Stimulated activated CD4-positive, alpha-beta T cell treated with anti-CD3 and anti-CD28 coated beads, Interleukin-4, amount 100 ng/mL, for 48 hours (primary cell): Measurements from ENCODE around the gene TMEM17.

Source experiments
- DNase-seq, 2 donors: peaks; one replicate each; pipeline ENCODE4 v3.0.0-alpha.2; 2020; ENCODE audit warnings: low read depth in 2 of 2

TMEM17 gene

GRCh38 chr2:62472312-62472711 lies 33.7 kb downstream of the TMEM17 start:
- no peak for DNase-seq

DNA sequence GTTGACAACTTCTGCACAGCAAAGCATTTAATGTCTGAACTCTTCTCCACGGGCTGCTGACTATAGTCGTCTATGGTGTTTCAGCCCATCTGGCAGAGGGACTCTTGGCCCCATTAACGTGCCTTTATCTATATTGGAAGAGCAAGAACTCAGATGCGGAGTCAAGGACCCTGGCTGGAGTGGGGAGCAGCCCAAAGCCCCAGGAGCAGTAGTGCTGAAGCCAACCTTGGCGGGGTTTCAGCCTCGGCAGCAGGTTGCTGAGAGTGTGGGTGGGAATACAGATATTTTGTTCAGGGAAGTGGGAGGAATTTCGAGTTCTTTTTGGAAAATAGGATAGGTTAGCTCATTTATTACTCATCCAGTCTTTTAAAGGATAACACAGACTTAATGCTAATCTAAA lies 34.2 kb downstream of the TMEM17 start:
- DNase-seq: no peak

GRCh38 chr2:62471404-62471803 lies 34.6 kb downstream of the TMEM17 start:
- DNase-seq: no peak

DNA sequence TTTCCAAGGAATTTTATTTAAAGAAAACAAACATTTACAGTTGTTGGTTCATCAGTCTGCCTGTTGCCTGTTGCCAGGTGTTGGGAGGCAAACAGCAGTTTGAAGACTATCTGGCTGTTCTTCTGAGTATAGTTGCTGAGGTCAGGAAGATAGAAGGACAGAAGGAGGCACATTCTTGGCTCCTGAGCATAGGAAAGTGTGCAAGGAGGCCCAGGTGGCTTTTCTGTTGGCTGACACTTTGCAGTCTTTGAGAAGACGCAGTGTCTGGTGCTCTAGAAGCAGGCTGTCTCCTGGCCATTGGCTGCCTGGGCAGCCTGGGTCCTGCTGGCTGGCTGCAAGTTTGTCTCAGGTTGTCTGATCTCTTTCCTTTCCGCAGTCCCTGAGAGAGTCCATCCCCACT lies 36.4 kb downstream of the TMEM17 start:
- no peak for DNase-seq

GRCh38 chr2:62469114-62469513 lies 36.9 kb downstream of the TMEM17 start:
- DNase-seq: no peak

GRCh38 chr2:62467475-62468321 lies 38.3 kb downstream of the TMEM17 start:
- DNase-seq: no peak

DNA sequence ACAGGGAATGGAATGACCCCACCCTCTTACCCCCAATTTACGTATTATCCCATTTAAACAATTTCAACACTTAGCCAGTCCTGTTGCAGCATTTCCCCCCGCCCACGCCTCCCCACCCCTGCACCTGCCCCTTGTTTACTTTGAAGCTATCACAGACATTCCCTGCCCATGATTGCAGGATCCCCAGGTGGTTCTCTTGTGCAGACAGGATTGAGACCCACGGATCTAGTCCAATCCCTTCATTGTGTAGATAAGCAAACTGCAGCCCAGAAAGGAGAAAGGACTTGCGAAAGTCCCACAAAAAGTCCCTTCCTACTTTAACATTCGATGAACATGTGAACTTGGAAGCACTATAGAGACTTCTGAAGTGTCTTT lies 38.9 kb downstream of the TMEM17 start:
- DNase-seq: no peak

- DNase-seq: no peak
These were observed 39.5 kb downstream of the TMEM17 start for GRCh38 chr2:62466503-62466854.

DNA sequence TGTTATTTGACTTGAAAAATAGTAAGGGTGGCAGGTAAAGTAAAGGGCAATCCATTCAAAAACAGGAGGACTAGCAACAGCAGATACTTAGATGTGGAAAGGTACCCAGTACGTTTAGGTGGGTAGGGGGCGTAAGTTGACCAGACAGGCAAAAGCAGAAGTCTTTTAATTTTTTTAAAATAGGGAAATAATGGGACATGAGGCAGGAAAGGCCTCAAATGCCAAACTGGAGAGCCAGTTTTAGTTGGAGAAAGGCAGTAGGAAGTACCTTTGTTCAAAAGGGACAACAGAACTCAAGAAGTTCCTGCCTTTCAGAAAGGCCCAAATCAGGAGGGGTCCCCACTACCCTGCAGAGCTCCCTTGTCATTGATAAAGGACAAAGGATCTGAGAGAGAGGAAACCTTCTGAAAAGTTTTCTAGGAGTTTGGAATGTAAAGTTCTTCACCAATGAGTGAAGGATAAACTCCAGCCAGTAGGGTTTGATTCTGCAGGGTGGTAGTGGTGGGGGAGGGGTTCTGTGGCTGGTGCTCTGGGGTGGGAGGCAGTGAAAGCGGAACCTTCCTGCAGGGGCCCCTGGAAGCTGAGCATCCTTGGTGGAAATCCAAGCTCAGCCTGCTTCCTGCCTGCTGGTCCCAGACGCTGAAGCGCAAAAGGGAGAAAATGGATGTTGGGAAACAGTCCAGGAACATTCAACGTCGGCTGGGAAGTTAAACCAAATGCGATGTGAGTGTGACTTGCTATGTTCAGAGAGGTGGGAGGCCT lies 40.1 kb downstream of the TMEM17 start:
- DNase-seq: no peak

DNA sequence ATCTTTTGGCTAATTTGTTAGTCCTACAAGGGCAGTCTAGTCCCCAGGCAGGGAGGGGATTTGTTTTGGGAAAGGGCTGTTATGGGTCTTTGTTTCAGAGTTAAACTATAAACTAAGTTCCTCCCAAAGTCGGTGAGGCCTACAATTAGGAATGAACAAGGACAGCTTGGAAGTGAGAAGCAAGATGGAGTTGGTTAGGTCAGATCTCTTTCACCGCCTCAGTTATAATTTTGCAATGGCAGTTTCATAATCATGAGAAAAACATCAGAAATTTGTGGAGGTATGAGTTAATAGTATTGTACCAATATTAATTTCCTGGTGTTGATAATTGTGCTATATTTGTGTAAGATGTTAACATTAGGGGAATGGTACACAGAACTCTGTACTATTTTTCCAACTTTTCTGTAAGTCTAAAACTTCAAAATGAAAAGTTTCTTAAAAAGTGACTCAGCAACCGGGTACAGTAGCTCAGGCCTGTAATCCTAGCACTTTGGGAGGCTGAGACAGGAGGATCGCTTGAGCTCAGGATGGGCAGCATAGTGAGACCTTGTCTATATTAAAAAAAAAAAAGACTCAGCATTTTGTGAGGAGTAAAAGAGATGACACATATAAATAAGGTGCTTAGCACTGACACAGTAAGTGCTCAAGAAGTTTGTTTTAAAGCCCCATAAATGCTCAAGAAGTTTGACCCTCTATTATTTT lies 40.8 kb downstream of the TMEM17 start:
- DNase-seq: no peak

DNA sequence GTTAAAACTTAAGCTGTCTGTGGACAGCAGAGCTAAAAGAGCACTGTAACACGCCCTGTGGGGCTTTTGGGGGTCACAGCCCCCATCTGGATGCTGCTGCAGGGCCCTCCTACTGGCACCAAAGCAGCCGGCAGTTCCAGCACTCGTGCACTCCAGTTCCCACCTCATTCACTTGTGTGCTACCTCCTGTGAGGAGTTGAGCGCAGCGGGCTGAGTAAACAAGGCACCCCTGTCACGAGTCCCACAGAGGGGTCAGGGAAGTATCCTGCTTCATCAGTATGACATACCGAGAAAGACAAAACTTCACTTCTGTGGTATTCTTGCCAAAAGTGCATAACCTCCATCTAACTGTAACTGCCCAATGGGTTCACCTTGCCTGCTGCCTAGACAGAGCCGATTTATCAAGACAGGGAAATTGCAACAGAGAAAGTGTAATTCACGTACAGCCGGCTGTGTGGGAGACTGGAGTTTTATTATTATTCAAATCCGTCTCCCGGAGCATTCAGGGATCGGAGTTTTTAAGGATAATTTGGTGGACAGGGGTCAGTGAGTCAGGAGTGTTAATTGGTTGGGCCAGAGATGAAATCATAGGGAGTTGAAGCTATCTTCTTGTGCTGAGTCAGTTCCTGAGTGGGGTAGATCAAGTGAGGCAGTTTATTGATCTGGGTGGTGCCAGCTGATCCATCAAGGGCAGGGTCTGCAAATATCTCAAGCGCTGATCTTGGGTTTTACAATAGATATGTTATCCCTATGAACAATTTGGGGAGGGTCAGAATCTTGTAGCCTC lies 41.6 kb downstream of the TMEM17 start:
- DNase-seq: no peak

DNA sequence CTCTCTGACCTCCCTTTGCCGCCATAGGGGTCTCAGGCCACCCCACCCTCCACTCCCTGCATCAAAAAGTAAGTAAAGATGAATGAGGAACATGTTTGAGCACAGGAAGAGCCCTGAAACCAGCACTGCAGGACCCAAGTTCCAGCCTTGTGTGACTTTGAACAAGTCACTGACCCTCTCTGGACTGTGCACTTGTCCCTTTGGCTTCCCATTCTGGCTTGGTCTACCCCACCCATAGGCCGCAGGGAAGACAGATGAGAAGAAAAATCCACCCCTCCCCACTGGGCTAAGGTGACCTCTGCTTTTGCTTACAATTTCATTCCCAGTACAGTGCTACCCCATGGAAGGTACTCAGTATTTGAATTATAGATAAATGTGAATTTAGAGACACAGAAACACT lies 43.8 kb downstream of the TMEM17 start:
- DNase-seq: no peak

DNA sequence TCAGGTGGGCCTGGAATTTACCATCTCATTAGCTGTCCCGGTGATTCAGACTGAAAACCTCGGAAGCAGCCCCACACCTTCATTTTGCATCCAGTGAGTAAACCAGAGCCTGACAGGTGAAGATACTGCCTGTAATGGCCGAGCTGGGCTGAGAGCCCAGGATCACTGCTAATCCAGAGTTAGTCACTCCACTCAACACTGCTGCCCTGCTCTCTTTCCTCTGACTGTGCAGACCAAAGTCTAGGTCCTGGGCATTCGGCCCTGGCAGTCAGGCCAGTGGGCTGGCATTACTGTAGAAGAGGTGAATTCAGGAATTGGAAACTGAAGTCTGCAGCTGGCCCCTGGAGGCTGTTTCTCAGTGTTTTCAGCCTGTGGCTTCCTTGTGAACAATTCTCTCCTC lies 44.3 kb downstream of the TMEM17 start:
- no peak for DNase-seq

DNA sequence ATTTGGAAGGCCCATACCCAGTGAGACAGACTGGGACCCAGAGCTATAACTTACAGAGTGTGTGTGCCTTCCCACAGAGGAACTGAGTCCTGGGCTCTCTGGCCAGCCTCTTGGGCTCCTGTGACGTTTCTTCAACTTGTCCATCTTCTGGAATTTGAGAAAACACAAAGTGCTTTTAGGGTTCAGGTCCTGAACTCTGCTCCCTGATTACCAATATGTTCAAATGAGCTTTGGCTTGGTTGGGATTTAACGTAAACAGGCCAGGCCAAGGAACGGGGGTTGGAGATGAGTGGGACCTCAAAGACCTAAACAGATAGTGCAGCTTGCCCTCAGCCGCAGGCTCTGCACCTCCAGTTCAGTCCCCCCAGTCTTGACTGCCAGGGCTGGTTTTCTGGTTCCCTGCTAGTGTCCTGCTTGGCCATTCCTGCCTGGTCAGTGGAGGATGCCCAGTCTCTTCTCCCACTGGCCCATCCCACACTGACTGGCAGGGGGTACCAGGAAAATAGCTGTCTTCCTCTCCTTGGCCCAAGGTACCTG lies 44.9 kb downstream of the TMEM17 start:
- no peak for DNase-seq

GRCh38 chr2:62460175-62460574 lies 45.8 kb downstream of the TMEM17 start:
- no peak for DNase-seq

- DNase-seq: no peak
These were observed 46.3 kb downstream of the TMEM17 start for GRCh38 chr2:62459672-62460071.

DNA sequence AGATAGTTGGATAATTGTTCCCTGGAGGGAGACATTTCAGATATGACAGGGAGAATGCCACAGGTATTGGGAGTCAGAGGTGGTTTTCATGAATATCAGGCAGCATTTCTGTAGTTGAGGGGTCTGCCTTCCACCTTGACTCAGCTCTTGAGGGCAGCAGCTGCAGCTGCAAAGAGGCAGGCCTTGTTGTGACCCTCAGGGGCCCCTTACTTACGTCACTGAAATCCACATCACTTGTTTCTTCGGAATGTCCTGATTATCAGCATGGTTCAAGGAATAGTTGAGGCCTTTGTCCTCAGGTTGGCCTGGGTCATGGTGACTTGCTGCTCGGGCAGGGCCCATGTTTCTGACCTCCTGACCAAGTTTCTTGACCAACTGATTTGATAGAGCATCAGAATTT lies 46.9 kb downstream of the TMEM17 start:
- no peak for DNase-seq

- no peak for DNase-seq
These were observed 47.3 kb downstream of the TMEM17 start for GRCh38 chr2:62458671-62459081.

DNA sequence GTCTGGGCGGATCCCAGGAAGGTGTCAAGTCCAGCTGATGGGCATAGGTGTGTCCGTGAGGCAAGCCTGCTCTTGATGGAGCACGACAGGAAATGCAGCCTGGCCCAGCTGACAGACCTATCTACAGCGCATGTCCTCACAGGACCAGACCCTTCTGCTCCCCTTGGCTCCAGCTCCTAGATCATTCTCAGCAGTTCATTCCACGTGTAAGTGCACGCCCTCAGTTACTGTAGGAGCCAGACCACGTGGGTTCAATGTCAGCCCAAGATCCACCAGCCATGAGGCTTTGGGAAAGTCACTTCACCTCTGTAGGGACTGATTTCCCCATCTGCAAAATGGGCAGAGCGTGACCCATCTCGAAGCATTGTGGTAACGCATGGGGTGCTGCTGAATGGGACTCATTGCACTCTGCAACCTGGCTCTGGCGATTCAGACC lies 47.8 kb downstream of the TMEM17 start:
- DNase-seq: no peak

- no peak for DNase-seq
These were observed 48.4 kb downstream of the TMEM17 start for GRCh38 chr2:62457556-62457955.

- DNase-seq: peak; percentile 57 to 66
These were observed 49.1 kb downstream of the TMEM17 start for GRCh38 chr2:62456721-62457539.
